Occipital lobe (tissue), 2 donors: ENCODE measurements around the gene BBS5. TPM values are rescaled to one million over a fixed set of nuclear protein-coding genes. Genes with fewer than 3 reads are reported as not detected.
"Not testable (repeated sequence)": the region's sequence is repeated elsewhere in the genome, so short reads cannot be mapped to it uniquely, and the experiment has no call there.

Source experiments
- DNase-seq: peaks from one replicate; lab custom pipeline; 2025; lab: John Stamatoyannopoulos, UW
- total RNA-seq: library from RNA; depleted of rRNA; stranded (reverse); fragments of >200 nt; gene quantifications from one replicate; pipeline ENCODE4 v1.2.3, GENCODE V29; 2014

BBS5 gene
- 20.0 TPM for total RNA-seq

DNA sequence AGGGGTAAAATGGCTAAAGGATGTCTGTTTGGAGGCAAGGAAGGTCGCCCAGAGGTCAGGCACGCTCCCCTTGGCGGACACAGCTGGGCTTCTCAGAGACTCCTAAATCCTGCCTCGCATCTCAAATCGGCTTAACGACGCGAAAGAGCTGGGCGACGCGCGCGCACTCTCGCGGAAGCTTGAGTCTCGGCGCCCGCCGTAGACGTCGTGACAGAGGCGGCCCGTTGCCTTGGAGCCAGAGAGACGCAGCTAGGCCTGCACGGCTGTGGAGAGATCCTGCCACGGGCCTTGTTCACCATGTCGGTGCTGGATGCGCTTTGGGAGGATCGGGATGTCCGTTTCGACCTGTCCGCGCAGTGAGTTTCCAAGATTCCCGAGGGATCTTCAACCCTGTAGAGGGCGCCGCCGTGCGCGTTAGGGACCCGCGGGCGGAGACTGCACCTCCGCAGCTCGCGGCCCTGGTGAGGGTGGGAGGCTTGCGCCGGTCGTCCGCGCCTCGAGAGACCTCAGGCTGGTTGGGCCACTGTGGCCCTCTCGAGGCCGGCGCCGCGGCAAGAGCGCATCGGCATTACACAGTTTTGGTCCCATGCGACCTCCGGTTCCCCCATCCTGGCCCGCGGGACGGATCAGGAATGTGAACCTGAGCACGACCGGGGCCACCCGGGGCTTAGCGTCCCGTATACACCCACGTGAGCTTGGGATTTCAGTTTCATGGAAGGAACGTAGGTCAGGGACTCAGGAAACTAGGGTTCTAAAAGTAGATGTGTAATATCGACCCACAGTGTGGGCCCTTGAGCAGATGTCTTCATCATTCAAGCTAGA, at the start of gene BBS5:
Gene BBS5, plus strand, starts transcription at position 238 of the 822 bp plus-strand sequence. Its CDS starts 60 bp downstream, at position 298.
- peak; percentile 85 for DNase-seq

DNA sequence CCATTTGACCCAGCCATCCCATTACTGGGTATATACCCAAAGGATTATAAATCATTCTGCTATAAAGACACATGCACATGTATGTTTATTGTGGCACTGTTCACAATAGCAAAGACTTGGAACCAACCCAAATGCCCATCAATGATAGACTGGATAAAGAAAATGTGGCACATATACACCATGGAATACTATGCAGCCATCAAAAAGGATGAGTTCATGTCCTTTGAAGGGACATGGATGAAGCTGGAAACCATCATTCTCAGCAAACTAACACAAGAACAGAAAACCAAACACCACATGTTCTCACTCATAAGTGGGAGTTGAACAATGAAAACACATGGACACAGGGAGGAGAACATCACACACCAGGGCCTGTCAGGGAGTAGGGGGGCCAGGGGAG, 47.5 kb upstream of the BBS5 start:
- not testable (repeated sequence) for DNase-seq

DNA sequence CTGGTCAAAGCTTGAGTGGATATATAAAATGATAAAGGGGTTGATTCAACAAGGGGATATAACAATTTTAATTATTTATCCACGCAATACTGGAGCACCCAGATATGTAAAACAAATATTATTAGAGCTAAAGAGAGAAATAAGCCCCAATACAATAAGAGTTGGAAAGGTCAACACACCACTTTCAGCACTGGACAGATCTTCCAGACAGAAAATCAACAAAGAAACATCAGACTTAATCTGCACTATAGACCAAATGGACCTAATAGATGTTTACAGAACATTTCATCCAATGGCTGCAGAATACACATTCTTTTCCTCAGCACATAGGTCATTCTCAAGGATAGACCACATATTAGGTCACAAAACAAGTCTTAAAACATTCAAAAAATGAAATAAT, 45.1 kb upstream of the BBS5 start:
- DNase-seq = not testable (repeated sequence)

DNA sequence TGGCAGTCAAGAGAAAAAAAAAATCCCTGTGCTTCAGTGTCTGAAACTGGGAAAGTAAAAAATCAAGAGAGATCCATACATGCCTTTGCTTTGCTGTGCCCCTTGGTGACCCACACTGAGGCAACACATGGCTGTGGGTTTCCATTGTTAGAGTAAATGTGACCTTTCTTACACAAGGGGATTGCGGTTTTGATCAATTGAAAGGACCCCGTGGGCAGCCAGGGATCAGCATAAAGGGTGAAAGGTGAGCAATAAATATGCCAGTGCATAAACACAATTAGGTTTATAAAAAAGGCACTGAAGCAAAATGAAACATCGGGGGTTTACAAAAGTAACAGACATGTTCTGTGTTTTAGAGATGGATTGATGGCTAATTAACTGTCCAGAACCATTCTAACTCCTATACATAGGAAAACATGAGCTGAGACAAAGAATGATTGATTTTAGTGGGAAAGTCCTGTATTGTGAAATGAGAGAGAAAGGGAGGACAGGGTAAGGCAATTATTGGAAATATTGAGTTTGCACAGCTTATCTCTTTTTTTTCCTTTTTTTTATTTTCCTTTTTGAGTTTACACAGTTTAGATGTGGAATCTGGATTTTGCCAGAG, 40.7 kb upstream of the BBS5 start:
- no peak for DNase-seq

DNA sequence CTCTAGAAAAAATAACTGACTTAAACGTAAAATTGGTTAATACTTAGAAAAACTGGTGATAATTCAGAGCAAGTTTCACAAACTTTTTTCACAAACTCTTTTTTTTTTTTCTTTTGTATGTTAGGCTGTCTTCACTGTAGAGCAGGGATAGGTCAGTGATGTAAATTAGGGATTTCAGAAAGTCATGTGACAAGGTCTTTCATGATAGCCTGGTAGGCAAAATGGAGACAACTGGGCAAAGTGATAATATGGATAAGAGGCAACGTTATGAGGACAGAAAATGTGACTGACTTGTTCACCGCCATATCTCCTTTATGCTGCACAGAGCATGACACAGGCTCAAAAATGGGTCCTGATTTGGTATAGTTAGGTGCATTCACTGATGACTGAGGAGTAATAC, 39.4 kb upstream of the BBS5 start:
- no peak for DNase-seq

DNA sequence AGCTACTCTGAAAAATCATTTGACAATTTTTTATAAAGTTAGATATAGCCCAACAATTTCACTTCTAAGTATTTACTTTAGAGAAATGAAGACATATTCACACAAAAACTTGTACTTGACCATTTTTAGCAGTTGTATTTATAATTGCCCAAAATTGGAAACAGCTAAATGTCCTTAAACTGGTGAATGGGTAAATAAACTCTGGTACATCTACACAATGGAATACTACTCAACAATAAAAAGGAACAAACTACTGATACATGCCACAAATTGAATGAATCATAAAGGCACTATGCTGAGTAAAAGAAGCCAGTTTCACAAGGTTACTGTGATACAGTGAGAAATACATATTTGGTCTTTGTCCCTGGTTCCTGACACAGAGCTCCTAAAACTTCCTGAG, 32.8 kb upstream of the BBS5 start:
- DNase-seq = no peak

DNA sequence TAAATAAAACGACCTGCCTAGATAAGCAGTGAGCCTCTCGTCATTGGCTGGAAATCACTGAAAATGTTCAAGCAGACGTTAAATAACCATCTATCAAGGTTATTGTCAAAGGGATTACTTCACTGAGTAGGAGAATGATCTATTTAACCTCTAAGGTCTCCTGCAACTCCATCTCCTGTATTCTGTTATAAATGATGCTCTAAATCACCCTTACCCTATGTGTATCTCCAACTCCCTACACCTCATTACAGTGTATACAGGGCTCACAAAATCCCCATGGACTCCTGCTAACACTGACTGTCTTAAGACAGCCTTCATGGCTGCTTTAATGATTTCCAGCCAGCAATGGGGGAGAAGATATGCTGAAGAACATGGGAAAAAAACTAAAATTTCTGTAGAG, 31.0 kb upstream of the BBS5 start:
- DNase-seq = no peak

DNA sequence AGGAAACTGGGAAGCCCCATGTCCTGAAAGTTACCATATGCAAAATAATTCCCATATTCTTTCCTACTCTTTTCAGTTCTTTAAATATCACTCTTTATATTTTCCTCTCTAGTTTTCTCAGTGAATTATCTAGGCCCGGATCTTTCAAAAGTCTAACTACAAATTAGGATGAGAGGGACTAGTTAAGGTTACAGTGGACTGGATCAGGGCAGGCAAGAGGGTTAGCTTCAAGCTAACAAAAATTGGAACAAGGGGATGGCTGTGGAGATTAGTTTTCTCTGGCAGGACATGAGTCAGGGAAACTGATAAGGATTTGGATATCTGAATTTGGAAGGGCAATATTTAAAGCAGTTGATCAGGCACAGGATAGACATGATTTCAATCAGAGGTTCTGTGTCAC, 30.4 kb upstream of the BBS5 start:
- DNase-seq = no peak

DNA sequence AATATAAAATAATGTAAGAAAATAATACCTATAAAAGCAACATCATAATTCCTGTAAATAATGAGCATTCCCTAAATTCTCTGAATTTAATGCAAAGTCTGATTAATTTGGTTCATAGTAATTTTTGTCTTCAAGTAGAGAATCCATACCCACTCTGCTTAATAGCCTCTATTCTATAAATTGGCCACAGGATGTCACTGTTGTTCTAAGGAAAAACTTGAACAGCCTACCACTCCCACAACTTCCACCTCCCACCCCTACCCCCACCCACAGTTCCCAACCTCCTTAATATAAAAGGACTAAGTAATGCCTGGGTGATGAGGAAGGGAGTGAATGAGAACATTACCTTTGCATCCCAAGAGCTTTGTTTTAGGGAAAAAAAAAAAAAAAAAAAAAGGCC, 27.2 kb upstream of the BBS5 start:
- DNase-seq = no peak

DNA sequence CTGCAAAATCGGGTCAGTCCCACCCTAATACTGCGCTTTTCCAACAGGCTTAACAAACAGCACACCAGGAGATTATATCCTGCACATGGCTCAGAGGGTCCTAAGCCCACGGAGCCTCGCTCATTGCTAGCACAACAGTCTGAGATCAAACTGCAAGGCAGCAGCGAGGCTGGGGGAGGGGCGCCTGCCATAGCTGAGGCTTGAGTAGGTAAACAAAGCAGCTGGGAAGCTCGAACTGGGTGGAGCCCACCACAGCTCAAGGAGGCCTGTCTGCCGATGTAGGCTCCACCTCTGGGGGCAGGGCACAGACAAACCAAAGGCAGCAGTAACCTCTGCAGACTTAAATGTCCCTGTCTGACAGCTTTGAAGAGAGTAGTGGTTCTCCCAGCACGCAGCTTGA, 26.2 kb upstream of the BBS5 start:
- not testable (repeated sequence) for DNase-seq

DNA sequence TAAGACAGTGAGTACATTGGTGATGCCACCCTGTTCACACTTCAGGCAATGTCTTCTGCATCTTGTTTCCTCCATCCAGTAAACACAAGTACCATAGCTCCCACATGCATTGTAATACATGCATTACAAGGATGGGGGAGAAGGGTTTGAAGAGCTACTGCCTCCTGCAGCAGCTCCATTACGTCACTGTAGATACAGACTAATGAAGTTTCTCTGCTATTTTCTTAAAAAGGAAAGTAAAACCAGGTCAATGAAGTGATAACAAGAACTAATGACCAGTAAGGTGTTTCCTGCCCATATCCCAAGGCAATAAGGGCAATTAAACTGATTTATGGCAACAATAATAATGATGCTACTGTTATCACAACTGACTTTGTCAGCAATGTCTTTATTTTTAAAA, 18.2 kb upstream of the BBS5 start:
- no peak for DNase-seq

DNA sequence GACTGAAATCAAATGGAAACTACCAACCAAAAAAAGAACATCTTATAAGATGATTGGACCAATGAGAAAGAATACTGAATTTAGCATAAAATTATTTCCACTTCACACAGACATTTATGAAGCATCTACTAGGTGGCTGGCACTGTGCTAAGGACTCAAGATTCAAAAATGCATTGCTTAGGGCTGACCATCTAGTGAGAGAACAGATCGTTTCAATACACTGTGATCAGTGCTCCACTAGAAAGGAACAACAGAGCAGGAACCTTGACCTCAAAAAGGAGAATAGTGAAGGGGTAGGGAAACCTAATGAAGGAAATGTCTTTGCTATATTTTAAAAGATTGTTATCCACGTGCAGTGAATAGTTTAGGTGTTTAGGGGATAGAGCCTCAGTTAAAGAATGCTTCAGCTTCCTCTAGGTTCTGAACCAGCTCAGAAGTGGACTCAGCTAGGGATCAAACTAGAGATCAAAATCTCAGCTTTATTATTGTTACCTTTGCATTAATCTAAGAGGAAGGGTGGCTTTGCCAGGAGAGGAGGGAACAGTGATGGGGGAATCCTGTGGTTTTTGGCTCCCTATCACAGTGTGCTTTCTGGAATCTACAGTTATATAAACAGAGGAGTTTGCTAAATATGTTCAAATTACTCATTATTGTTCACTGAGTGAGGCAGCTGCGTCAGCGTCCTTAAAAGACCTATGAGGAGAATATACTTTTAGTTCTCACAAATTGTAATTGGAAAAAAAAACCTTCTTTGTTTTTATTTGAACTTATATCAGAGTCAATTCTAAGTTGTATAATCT, 16.2 kb upstream of the BBS5 start:
- no peak for DNase-seq

DNA sequence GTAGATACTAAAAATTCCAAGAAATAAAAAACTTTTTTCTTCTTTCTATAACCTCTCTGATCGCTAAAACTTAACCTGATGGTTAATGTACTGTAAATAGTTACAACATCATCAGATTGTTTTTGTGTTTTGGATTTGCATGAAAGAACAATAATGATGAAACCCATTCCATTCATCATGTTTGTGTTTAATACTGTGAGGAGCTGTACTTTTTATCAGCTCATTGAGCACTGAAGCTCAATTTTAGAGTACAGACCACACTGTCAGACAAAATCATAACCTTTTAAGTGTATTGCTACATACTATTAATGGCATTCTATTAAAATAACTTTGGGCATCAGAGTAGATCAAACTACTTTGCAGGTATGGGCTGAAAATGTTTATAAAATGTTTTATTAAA, 14.8 kb upstream of the BBS5 start:
- DNase-seq = no peak

DNA sequence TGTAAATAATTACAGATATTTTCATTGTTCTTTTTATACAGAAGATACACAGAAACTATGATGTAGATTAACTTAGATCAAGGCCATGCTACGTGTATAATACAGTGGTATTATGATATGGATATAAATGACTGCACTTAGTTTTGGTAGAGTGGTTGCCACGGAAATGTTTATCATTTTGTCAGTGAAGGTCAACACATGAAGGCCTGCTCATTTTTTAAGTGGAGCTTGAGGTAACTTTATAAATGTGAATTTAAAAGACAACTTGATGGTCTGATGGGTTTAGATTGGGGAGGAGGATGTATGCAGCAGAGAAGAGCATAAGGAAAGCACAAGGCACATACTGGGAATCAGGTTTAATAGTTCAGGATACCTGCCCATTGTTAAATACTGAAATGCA, 14.4 kb upstream of the BBS5 start:
- no peak for DNase-seq

DNA sequence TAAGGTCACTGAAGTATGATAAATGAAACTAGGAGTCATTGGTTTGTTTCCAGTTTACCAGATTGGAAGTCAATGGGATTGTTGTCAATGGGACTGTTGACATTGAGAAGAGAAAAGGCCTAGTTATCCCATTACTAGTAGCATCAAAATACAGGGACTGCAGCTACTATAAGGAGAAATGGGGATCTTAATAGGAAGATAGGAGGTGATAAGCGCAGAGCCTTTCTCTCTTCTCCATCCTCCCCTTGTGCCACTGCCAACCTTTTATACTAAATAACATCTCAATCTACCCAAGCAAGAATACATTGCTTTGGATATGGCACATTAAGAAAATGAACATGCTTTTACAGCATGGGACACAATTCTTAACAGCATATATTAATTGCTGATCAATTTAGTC, 10.5 kb upstream of the BBS5 start:
- no peak for DNase-seq

DNA sequence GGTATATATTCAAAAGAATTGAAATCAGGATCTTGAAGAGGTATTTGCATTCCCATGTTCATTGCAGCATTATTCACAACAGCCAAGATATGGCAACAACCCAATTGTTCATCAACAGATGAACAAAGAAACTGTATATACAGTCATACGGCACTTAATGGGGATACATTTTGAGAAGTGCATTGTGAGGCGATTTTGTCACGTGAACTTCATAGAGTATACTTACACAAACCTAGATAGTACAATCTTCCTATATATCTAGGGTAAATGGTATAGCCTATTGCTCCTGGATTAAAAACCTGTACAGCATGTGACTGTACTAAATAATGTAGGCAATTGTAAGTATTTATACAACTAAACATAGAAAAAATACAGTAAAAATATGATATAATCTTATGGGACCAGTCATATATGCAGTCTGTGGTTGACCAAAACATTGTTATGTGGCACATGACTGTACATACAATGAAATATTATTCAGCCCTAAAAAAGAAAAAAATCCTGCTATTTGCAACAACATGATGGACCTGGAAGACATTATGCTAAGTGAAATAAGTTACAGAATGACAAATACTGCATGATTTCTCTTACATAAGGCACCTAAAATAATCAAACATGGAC, 9.2 kb upstream of the BBS5 start:
- no peak for DNase-seq

DNA sequence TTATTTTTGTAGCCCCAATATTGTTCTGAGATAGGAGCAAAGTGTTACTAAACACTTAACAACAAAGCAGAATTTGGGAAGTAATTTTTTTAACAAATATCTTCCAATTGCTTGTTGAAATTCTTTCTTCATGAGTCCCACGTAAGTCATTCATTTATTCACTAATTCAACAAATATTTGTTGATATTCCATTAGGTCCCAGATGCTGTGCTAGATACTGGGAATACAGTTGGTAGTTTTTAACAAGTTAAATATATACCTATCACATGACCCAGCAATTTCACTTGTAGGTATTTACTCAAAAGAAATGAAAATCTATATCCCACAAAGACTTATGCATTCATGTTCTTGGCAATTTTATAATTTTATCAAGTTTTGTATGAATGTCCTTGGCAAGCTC, 7.0 kb upstream of the BBS5 start:
- DNase-seq = no peak

DNA sequence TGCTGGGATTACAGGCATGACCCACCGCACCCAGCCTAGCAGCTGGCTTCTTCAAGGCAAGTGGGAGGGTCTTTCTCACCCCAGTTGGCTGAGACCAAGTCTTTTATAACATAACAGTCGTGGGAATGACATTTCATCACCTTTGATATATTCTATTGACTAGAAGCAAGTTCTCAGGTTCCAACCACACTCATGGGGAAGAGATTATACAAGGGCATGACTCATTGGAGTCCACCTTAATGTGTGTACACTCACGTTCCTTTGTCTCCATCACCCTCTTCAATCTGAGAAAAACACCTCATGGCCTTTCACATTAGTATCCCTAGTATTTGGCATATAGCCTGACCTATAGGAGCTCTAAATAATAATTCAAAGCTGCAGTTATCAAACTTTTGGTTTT, 2.8 kb upstream of the BBS5 start:
- DNase-seq = no peak

DNA sequence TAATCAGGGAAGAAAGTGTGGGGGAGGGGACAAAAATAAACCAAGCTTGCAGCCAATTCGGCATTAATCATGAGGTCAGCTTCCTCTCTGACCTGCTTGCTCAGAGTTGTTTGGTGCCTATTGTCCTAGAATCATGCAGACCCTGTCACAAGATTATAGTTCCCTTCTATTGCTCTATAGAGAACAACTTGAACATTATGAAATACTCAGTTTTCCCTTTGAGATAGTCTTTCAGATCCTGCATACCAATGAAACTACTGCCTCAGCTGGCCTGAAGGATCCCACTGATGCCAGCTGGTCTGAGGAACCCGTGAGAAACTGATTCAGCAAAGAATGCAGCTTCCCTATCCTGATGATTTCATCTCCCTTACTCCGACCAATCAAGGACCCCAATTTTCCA, 955 bp upstream of the BBS5 start:
- DNase-seq = no peak

DNA sequence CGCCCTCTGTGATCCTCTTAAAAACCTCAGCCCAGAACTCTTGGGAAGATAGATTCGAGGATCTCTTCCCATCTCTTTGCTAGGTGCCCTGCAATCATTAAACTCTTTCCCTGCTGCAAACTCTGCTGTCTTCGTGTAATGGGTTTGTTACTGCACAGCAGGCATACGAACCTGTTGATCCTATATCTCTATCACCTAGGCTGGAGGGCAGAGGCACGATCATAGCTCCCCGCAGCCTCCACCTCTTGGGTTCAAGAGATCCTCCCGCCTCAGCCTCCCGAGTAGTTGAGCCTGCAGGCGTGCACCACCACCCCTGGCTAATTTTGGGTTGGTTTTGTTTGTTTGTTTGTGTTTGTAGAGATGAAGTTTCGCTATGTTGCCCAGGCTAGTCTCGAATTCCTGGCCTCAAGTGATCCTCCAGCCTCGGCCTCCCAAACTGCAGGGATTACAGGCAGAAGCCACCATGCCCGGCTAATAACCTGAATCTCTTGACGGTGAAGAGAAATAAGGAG, 493 bp upstream of the BBS5 start:
- DNase-seq = no peak

DNA sequence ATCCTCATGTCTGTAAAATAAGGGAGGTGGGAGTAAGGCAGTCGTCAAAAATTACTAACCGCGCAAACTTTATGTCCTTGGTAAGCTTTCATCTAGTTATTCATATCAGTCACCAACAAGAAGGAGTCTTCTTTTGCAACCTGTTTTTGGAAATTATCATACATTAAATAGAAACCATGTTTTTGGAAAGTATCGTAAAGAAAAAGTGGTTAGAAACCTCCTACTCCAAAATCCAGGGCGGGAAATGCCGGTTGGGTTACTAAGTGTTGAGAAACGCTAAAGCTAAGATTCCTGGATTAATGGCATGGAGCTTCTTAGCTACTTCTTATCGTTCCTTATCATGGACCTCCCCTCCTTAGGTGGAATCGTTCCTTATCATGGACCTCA, 778 bp downstream of the BBS5 start:
- no peak for DNase-seq

DNA sequence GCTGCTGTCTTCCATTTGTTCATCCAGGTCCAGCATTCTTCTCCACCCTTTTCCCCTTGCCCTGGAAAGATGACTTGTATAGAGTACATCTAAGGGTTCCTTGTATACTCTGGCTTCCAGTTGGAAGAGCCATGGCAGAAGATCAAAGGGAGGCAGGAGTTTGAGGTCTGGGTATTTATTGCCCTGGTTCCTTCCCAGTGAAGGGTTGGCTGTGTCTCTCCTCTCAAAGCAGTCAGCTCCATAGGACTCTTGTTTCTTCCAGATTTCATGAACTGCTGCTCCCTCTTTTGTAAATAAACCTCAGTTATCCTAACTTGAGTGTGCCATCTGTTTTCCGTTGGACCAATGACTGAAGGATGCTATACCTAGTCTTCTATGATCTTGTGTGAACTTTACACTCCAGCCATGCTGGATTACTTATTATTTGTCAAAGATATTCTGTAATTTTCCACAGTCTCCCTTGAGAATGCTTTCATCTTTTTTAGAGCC, 6.4 kb downstream of the BBS5 start:
- DNase-seq = no peak
